ENCODE data around the gene COPS3. TPM values are rescaled to one million over a fixed set of nuclear protein-coding genes. Genes with fewer than 3 reads are reported as not detected.

COPS3 gene
- polyA plus RNA-seq, 4 donors, result 42.9 to 58.9 (median 48.0) TPM

- Histone ChIP-seq H3K9me3 (ENCODE audit: control insufficient read depth in 2 of 2, insufficient read depth in 1 of 2, low read depth in 1 of 2, low read length in 1 of 2) (no peaks in the 10 kb centered on the region), H3K4me3 (ENCODE audit: low read depth in 1 of 3, low read length in 3 of 3) (no peak overlapping the region), H3K27ac (ENCODE audit: low read depth in 1 of 3, low read length in 2 of 3) (peak overlapping the region in 1 of 3 donors; percentile 61), H3K27me3 (ENCODE audit: control insufficient read depth in 3 of 3, insufficient read depth in 3 of 3, low read length in 3 of 3) (no peaks in the 10 kb centered on the region), H3K36me3 (ENCODE audit: control insufficient read depth in 3 of 3, insufficient read depth in 2 of 3, low read depth in 1 of 3, low read length in 3 of 3) (peaks cover 10 to 67% (median 32%) of the 10 kb centered on the region in 3 donors), H3K4me1 (ENCODE audit: control insufficient read depth in 3 of 3, insufficient read depth in 2 of 3, low read depth in 1 of 3, low read length in 2 of 3) (peaks cover 0 to 24% (median 2%) of the 10 kb centered on the region in 3 donors)
- WGBS, 3 donors, result 57 to 72% (median 59%) methylated on average over 16 of the region's 16 CpGs
- DNase-seq (peak; percentile 55 to 77), FAIRE-seq (no peak)
Measured at GRCh38 chr17:17231621-17232302, 49.3 kb downstream of the COPS3 start.

- Histone ChIP-seq H3K9me3 (ENCODE audit: control insufficient read depth in 2 of 2, insufficient read depth in 1 of 2, low read depth in 1 of 2, low read length in 1 of 2) (no peaks in the 10 kb centered on the region), H3K27me3 (ENCODE audit: control insufficient read depth in 3 of 3, insufficient read depth in 3 of 3, low read length in 3 of 3) (no peaks in the 10 kb centered on the region), H3K4me3 (ENCODE audit: low read depth in 1 of 3, low read length in 3 of 3) (no peak overlapping the region), H3K4me1 (ENCODE audit: control insufficient read depth in 3 of 3, insufficient read depth in 2 of 3, low read depth in 1 of 3, low read length in 2 of 3) (peaks cover 0 to 14% (median 2%) of the 10 kb centered on the region in 3 donors), H3K36me3 (ENCODE audit: control insufficient read depth in 3 of 3, insufficient read depth in 2 of 3, low read depth in 1 of 3, low read length in 3 of 3) (peaks cover 18 to 86% (median 48%) of the 10 kb centered on the region in 3 donors), H3K27ac (ENCODE audit: low read depth in 1 of 3, low read length in 2 of 3) (no peak overlapping the region)
- no peak for FAIRE-seq
- 92 to 94% (median 93%) methylated on average over 26 of the region's 26 CpGs for WGBS, 3 donors
- no peak for DNase-seq
Measured at GRCh38 chr17:17229416-17230384, 51.3 kb downstream of the COPS3 start.

GRCh38 chr17:17228521-17229279 is 52.3 kb downstream of the COPS3 start:
- Histone ChIP-seq H3K27me3 (ENCODE audit: control insufficient read depth in 3 of 3, insufficient read depth in 3 of 3, low read length in 3 of 3) (no peaks in the 10 kb centered on the region), H3K9me3 (ENCODE audit: control insufficient read depth in 2 of 2, insufficient read depth in 1 of 2, low read depth in 1 of 2, low read length in 1 of 2) (no peaks in the 10 kb centered on the region), H3K36me3 (ENCODE audit: control insufficient read depth in 3 of 3, insufficient read depth in 2 of 3, low read depth in 1 of 3, low read length in 3 of 3) (peaks cover 21 to 96% (median 49%) of the 10 kb centered on the region in 3 donors), H3K27ac (ENCODE audit: low read depth in 1 of 3, low read length in 2 of 3) (no peak overlapping the region), H3K4me1 (ENCODE audit: control insufficient read depth in 3 of 3, insufficient read depth in 2 of 3, low read depth in 1 of 3, low read length in 2 of 3) (peaks cover 0 to 14% (median 2%) of the 10 kb centered on the region in 3 donors), H3K4me3 (ENCODE audit: low read depth in 1 of 3, low read length in 3 of 3) (no peak overlapping the region)
- FAIRE-seq (no peak), DNase-seq (no peak)
- 94 to 95% (median 95%) methylated on average over 17 of the region's 17 CpGs for WGBS, 3 donors

DNA sequence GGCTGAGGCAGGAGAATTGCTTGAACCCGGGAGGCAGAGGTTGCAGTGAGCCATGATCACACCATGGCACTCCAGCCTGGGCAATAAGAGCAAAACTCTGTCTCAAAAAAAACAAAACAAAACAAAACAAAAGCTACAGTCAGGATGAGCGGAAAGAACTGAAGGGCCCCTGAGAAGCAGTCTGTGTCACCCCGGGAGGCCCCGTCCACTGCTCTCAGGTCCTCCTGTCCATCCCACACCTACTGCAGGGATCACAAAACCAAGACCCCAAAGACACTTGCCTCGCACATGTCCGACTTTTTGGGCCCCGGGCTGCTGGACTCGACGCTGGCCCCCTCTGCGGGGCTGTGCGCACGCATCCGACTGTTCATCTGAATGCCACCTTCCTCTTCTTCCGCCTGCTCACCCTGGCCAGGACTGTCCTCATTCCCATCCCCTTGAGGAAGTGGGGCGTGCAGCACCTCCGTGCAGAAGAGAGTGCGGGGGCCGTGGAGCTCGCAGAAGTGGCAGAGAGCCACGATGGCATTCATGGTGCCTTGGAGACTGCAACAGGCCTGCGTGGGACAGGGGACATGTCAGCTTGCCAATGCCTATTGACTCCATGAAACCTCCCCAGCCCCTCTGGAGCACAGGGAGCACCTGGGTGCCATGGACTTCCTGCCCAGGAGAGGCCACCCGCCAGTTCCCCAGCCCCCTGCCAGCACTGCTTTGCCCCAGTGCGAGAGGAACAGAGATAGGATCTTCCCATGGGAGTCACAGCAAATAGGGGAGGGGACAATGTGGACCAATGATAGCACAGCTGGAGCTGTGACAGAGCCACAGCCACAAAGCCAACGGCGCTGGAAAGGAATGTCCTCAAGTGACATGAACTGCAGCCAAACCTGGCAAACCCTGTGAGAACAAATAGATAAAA is 53.2 kb downstream of the COPS3 start:
- DNase-seq (no peak), FAIRE-seq (no peak)
- no peaks in the 10 kb centered on the region for H3K27me3 ChIP-seq (ENCODE audit: control insufficient read depth in 3 of 3, insufficient read depth in 3 of 3, low read length in 3 of 3)
- H3K4me1 ChIP-seq (ENCODE audit: control insufficient read depth in 3 of 3, insufficient read depth in 2 of 3, low read depth in 1 of 3, low read length in 2 of 3), result peaks cover 0 to 12% (median 2%) of the 10 kb centered on the region in 3 donors
- no peak overlapping the region for H3K27ac ChIP-seq (ENCODE audit: low read depth in 1 of 3, low read length in 2 of 3)
- 92 to 94% (median 94%) methylated on average over 25 of the region's 25 CpGs for WGBS, 3 donors
- H3K9me3 ChIP-seq (ENCODE audit: control insufficient read depth in 2 of 2, insufficient read depth in 1 of 2, low read depth in 1 of 2, low read length in 1 of 2), result no peaks in the 10 kb centered on the region
- peaks cover 21 to 99% (median 51%) of the 10 kb centered on the region in 3 donors for H3K36me3 ChIP-seq (ENCODE audit: control insufficient read depth in 3 of 3, insufficient read depth in 2 of 3, low read depth in 1 of 3, low read length in 3 of 3)
- no peak overlapping the region for H3K4me3 ChIP-seq (ENCODE audit: low read depth in 1 of 3, low read length in 3 of 3)

DNA sequence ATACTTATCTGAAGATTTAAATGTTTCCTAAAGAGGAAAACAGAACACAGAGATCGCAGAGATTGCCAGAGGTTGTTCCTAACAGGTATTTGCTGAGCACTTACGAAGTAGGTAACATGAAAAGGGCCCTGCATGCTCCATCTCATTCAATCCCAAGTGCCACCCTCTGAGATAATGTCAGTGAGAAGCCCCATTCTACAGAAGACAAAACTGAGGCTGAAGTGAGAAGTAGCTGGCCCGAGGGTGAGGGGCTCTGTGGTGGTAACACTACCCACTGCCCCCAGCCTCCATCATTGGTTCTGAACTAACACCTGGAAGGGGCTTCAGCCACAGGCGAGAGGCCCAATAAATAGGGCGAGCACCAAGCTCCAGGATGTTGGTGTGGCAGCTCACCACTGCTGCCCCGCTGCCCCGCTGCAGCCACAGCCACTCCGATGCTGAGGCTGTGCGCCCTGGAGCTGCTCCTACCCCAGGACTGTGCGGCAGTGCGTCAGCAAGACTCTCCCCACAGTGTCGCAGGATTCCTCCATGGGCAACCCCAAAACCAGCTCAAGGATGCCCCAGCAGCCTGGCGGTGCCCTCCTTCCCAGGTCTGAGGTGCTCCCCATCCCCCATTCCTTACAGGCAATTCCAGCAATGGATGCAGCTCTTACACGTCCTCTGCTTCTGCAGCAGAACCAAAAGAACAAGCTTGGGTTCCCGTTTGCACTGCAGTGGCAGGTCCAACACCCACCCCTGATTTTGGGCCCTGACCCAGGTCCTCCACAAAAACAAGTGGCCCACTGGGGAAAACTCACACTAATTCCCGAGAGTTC is 54.4 kb downstream of the COPS3 start:
- Histone ChIP-seq H3K27me3 (ENCODE audit: control insufficient read depth in 3 of 3, insufficient read depth in 3 of 3, low read length in 3 of 3) (no peaks in the 10 kb centered on the region), H3K9me3 (ENCODE audit: control insufficient read depth in 2 of 2, insufficient read depth in 1 of 2, low read depth in 1 of 2, low read length in 1 of 2) (no peaks in the 10 kb centered on the region), H3K36me3 (ENCODE audit: control insufficient read depth in 3 of 3, insufficient read depth in 2 of 3, low read depth in 1 of 3, low read length in 3 of 3) (peaks cover 24 to 99% (median 58%) of the 10 kb centered on the region in 3 donors), H3K27ac (ENCODE audit: low read depth in 1 of 3, low read length in 2 of 3) (no peak overlapping the region), H3K4me3 (ENCODE audit: low read depth in 1 of 3, low read length in 3 of 3) (no peak overlapping the region), H3K4me1 (ENCODE audit: control insufficient read depth in 3 of 3, insufficient read depth in 2 of 3, low read depth in 1 of 3, low read length in 2 of 3) (peaks cover 0 to under 1% (median 0%) of the 10 kb centered on the region in 3 donors)
- DNase-seq (no peak), FAIRE-seq (no peak)
- 95 to 96% (median 95%) methylated on average over 16 of the region's 16 CpGs for WGBS, 3 donors

- DNase-seq (no peak), FAIRE-seq (no peak)
- 94 to 97% (median 95%) methylated on average over 10 of the region's 10 CpGs for WGBS, 3 donors
- H3K9me3 ChIP-seq (ENCODE audit: control insufficient read depth in 2 of 2, insufficient read depth in 1 of 2, low read depth in 1 of 2, low read length in 1 of 2), result no peaks in the 10 kb centered on the region
- peaks cover 24 to 99% (median 56%) of the 10 kb centered on the region in 3 donors for H3K36me3 ChIP-seq (ENCODE audit: control insufficient read depth in 3 of 3, insufficient read depth in 2 of 3, low read depth in 1 of 3, low read length in 3 of 3)
- H3K27ac ChIP-seq (ENCODE audit: low read depth in 1 of 3, low read length in 2 of 3), result no peak overlapping the region
- no peaks in the 10 kb centered on the region for H3K4me1 ChIP-seq (ENCODE audit: control insufficient read depth in 3 of 3, insufficient read depth in 2 of 3, low read depth in 1 of 3, low read length in 2 of 3)
- H3K4me3 ChIP-seq (ENCODE audit: low read depth in 1 of 3, low read length in 3 of 3), result no peak overlapping the region
- H3K27me3 ChIP-seq (ENCODE audit: control insufficient read depth in 3 of 3, insufficient read depth in 3 of 3, low read length in 3 of 3), result no peaks in the 10 kb centered on the region
Measured at GRCh38 chr17:17225901-17226300, 55.1 kb downstream of the COPS3 start.

DNA sequence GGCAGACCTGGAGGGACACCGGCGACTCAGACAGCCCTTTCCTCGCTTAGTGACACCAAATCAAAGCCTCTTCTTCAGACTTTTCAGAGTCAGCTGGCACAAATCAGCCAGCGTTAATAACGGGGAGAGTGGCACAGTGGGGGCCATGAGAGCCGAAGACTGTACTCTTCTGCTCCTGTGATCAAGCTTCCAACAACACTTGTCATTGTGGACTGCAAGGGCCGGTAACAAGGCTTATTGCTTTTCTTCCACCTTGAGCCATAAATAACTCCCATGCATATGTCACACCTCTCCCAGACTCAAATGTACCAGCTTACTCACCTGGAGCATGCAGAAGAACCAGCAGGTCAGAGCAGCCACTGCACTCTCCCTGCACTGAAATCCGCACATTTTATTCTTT is 56.9 kb downstream of the COPS3 start:
- Histone ChIP-seq H3K27ac (ENCODE audit: low read depth in 1 of 3, low read length in 2 of 3) (no peak overlapping the region), H3K4me1 (ENCODE audit: control insufficient read depth in 3 of 3, insufficient read depth in 2 of 3, low read depth in 1 of 3, low read length in 2 of 3) (no peaks in the 10 kb centered on the region), H3K9me3 (ENCODE audit: control insufficient read depth in 2 of 2, insufficient read depth in 1 of 2, low read depth in 1 of 2, low read length in 1 of 2) (no peaks in the 10 kb centered on the region), H3K27me3 (ENCODE audit: control insufficient read depth in 3 of 3, insufficient read depth in 3 of 3, low read length in 3 of 3) (no peaks in the 10 kb centered on the region), H3K4me3 (ENCODE audit: low read depth in 1 of 3, low read length in 3 of 3) (no peak overlapping the region), H3K36me3 (ENCODE audit: control insufficient read depth in 3 of 3, insufficient read depth in 2 of 3, low read depth in 1 of 3, low read length in 3 of 3) (peaks cover 22 to 99% (median 47%) of the 10 kb centered on the region in 3 donors)
- WGBS, 3 donors, result 87 to 91% (median 90%) methylated on average over 8 of the region's 8 CpGs
- FAIRE-seq, result no peak
- no peak for DNase-seq
